NT2/D1 (cell line): ENCODE data around the gene HNMT.
"Not testable (repeated sequence)": the region's sequence is repeated elsewhere in the genome, so short reads cannot be mapped to it uniquely, and the experiment has no call there.

Source experiments
- SUZ12 ChIP-seq: IDR thresholded peaks from 2 replicates; pipeline ENCODE4 v1.6.1; 2011; ENCODE audit not compliant: insufficient read length, insufficient read depth; ENCODE audit errors: extremely low read depth
- YY1 ChIP-seq: IDR thresholded peaks from 2 replicates; pipeline ENCODE4 v1.6.1; 2011; ENCODE audit not compliant: insufficient read length, insufficient read depth
- ZNF274 ChIP-seq: IDR thresholded peaks from 2 replicates; pipeline ENCODE4 v1.6.1; 2011; ENCODE audit warnings: mild to moderate bottlenecking, low read depth, low read length

DNA sequence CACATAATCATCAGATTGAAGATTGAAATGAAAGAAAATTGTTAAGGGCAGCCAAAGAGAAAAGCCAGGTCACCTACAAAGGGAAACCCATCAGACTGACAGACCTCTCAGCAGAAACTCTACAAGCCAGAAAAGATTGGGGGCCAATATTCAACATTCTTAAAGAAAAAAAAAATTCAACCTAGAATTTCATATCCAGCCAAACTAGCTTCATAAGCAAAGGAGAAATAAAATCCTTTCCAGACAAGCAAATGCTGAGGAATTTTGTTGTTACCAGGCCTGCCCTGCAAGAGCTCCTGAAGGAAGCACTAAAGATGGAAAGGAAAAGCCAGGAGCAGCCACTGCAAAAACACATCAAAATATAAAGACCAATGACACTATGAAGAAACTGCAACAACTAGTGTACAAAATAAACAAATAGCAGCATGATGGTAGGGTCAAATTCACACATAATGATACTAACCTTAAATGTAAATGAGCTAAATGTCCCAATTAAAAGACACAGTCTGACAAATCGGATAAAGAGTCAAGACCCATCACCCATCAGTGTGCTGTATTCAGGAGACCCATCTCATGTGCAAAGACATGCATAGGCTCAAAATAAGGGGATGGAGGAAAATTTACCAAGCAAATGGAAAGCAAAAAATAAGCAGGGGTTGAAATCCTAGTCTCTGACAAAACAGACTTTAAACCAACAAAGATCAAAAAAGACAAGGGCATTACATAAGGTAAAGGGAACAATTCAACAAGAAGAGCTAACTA lies 29.6 kb downstream of the HNMT start:
- not testable (repeated sequence) for TF ChIP-seq YY1, ZNF274, SUZ12
